DOHH2 (cell line): Measurements from ENCODE around the gene MMP14.

Experiments used
- CTCF ChIP-seq: fragments of 200-600 bp; sonication (generic); IDR thresholded peaks from one replicate; pipeline ENCODE4 v1.5.1; 2014; ENCODE audit warnings: antibody characterized with exemption, mild to moderate bottlenecking, low read depth, low read length; ENCODE audit not compliant: poor library complexity, severe bottlenecking
- EZH2phosphoT487 ChIP-seq: fragments of 200-600 bp; sonication (generic); IDR thresholded peaks from 2 replicates; pipeline ENCODE4 v1.6.1; 2017; ENCODE audit warnings: borderline replicate concordance, mild to moderate bottlenecking, antibody characterized with exemption, low read length, moderate library complexity, mixed read lengths

- TF ChIP-seq EZH2phosphoT487, result no peak
- no peak for TF ChIP-seq CTCF
Measured at GRCh38 chr14:22895402-22895801, 59.0 kb downstream of the MMP14 start.
